ENCODE data around the gene NLRC5.

- TF ChIP-seq SIN3A (IDR thresholded peaks at IDR 0.05; ENCODE audit: borderline replicate concordance, insufficient read depth, low read length) (no peak), POLR2AphosphoS5 (IDR thresholded peaks at IDR 0.05; ENCODE audit: low read depth, low read length) (no peak)
Measured at GRCh38 chr16:57107321-57107922, 118.1 kb downstream of the NLRC5 start.
